Ovary (tissue), 3 donors: ENCODE data around the gene ABCC3.

Source experiments
- POLR2A ChIP-seq: fragments of 450-650 bp; IDR thresholded peaks from one replicate; pipeline ENCODE4 v1.6.1; 2017; ENCODE audit warnings: antibody characterized with exemption, mild to moderate bottlenecking, moderate library complexity
- TF ChIP-seq, protein P1 (sequence below), 3 donors: fragments of 450-650 bp in 2 of 3; fragments of 200-600 bp in 1 of 3; IDR thresholded peaks; one replicate each; pipeline versions ENCODE4 v1.5.1 to v1.8.0; 2016 to 2022; ENCODE audit warnings: antibody characterized with exemption in 3 of 3, mild to moderate bottlenecking in 1 of 3
- donor health status: DM: no; HTN: no; CAD: no.

DNA sequence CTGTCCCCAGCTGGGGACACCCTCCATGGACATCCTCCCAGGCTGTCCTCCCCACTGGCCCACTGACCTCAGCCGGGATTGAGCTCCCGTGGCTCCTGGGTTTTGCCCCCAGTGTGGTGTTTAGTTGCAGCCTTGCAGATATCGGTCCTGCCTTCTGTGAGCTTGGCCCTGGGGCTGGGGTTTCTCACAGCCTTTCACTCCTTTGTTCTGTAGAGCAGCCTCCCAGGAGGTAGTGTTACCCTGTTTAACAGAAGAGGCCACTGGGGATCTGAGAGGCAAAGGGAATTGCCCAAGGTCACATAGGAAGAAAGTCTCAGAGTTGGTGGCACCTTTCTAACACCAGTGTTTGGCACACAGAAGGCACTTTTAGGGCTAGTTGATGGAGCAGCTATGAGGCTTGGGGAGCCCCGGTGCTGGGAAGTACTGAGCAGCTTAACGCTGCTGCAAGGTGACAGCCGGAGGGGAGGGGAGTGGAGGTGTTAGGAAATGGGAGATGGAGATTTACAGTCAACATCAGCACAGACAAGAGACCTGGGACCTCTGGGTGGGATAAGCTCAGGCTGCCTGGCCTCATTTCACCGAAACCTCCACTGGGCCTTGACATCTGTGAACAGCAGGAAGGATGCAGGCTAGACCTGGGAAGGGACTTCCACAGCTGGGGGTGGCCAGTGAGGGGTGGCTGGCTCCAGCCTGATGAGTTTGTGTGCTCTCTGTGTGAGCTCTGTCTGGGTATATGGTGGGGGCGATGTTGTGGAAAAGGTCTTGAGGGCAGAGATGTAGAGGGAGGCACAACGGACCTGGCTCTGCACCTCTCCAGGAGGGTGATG is 48.0 kb upstream of the ABCC3 start:
- TF ChIP-seq, protein P1, sequence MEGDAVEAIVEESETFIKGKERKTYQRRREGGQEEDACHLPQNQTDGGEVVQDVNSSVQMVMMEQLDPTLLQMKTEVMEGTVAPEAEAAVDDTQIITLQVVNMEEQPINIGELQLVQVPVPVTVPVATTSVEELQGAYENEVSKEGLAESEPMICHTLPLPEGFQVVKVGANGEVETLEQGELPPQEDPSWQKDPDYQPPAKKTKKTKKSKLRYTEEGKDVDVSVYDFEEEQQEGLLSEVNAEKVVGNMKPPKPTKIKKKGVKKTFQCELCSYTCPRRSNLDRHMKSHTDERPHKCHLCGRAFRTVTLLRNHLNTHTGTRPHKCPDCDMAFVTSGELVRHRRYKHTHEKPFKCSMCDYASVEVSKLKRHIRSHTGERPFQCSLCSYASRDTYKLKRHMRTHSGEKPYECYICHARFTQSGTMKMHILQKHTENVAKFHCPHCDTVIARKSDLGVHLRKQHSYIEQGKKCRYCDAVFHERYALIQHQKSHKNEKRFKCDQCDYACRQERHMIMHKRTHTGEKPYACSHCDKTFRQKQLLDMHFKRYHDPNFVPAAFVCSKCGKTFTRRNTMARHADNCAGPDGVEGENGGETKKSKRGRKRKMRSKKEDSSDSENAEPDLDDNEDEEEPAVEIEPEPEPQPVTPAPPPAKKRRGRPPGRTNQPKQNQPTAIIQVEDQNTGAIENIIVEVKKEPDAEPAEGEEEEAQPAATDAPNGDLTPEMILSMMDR (IDR thresholded peaks at IDR 0.05) = no peak
- no peak for TF ChIP-seq POLR2A
